ENCODE measurements around the gene PCNX4.

DNA sequence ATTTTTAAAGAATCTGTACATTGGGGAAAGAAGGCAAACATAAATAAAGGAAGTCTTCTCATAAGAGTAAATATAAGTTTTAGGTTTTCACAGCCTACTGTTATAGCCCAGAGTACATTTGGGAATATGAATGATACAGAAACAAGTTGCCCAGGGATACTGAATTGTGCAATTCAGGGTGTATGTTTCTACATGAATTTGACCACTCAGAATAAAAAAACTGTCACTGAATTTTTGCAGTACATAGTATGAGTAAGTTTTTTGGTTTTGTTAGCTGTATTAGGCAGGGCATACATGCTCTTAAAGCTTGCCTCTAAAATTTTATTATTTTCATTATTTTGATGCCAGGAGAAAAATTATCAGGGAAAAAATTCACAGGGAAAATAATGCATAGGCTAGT is 6.6 kb upstream of the PCNX4 start:
- TF ChIP-seq, protein P1, sequence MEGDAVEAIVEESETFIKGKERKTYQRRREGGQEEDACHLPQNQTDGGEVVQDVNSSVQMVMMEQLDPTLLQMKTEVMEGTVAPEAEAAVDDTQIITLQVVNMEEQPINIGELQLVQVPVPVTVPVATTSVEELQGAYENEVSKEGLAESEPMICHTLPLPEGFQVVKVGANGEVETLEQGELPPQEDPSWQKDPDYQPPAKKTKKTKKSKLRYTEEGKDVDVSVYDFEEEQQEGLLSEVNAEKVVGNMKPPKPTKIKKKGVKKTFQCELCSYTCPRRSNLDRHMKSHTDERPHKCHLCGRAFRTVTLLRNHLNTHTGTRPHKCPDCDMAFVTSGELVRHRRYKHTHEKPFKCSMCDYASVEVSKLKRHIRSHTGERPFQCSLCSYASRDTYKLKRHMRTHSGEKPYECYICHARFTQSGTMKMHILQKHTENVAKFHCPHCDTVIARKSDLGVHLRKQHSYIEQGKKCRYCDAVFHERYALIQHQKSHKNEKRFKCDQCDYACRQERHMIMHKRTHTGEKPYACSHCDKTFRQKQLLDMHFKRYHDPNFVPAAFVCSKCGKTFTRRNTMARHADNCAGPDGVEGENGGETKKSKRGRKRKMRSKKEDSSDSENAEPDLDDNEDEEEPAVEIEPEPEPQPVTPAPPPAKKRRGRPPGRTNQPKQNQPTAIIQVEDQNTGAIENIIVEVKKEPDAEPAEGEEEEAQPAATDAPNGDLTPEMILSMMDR (IDR thresholded peaks at IDR 0.05), result no peak
- TF ChIP-seq POLR2A (IDR thresholded peaks at IDR 0.05), result no peak
